ENCODE measurements around the gene INSIG1. TPM values are rescaled to one million over a fixed set of nuclear protein-coding genes. Genes with fewer than 3 reads are reported as not detected.

The INSIG1 gene
- polyA plus RNA-seq, 1 of the 3 experiments (the other 2 are of a cell fraction) = 6.4 TPM

GRCh38 chr7:155358948-155359712 lies 61.5 kb downstream of the INSIG1 start (continued):
- no peak for TF ChIP-seq POLR2AphosphoS5 (IDR thresholded peaks at IDR 0.05; ENCODE audit: low read depth, low read length)
- TF ChIP-seq YY1 (IDR thresholded peaks at IDR 0.05; ENCODE audit: low read depth) = no peak
- TF ChIP-seq MAX (IDR thresholded peaks at IDR 0.05; ENCODE audit: low read depth) = no peak
- TF ChIP-seq CHD2 (IDR thresholded peaks at IDR 0.05; ENCODE audit: low read length, partially characterized antibody) = no peak
- no peak for TF ChIP-seq TAF1 (IDR thresholded peaks at IDR 0.05; ENCODE audit: borderline replicate concordance, low read depth, low read length)
- no peak for TF ChIP-seq RCOR1 (IDR thresholded peaks at IDR 0.05; ENCODE audit: low read length)

Other genes starting within 250 kb of the INSIG1 start
- not detected in 2 replicates for gene HTR5A, start 227.6 kb upstream of the INSIG1 start, polyA plus RNA-seq (2012; rRNA removed)
- 0.02 TPM in 1 of 2 replicates, not detected in the other for gene EN2, start 160.3 kb downstream of the INSIG1 start, polyA plus RNA-seq (2012; rRNA removed)
- gene CNPY1, start 248.7 kb downstream of the INSIG1 start, polyA plus RNA-seq (2012; rRNA removed) = not detected in 2 replicates

All from SK-N-SH (cell line).